PC-3 (cell line): ENCODE results near the gene NIN. TPM values are rescaled to one million over a fixed set of nuclear protein-coding genes. Genes with fewer than 3 reads are reported as not detected.

Experiments
- ATAC-seq: fragments of 200-7000 bp; cut with Tn5 transposase; 2 replicates; pipeline ENCODE4 v1.9.1; 2020; ENCODE audit warnings: mild to moderate bottlenecking, moderate library complexity
- BruUV-seq: library from RNA; stranded (reverse); fragments of 400-500 nt; replicated peaks from 2 replicates; lab custom pipeline; 2021; lab: Mats Ljungman, UMichigan
- CTCF ChIA-PET: fragments of 300-600 bp; sonication (Branson Sonifier 250); formaldehyde crosslinking; loops from one replicate; lab custom pipeline; 2022; ENCODE audit warnings: antibody characterized with exemption; lab: Charles Lee
- POLR2A ChIA-PET: fragments of 300-600 bp; sonication (Branson Sonifier 250); formaldehyde crosslinking; loops from one replicate; lab custom pipeline; 2022; ENCODE audit warnings: antibody characterized with exemption; ENCODE audit not compliant: unreplicated experiment; lab: Charles Lee
- DNase-seq: peaks from one replicate; pipeline ENCODE4 v3.0.0-alpha.2; 2015
- H2AFZ ChIP-seq: fragments of 300-600 bp; sonication (generic); 2 replicates; pipeline ENCODE4 v1.6.0; 2016; ENCODE audit warnings: antibody characterized with exemption, low read length
- H3F3A ChIP-seq: fragments of 300-600 bp; sonication (generic); one replicate; pipeline ENCODE4 v1.6.0; 2017; ENCODE audit warnings: antibody characterized with exemption, low read length, control low read depth, mild to moderate bottlenecking; ENCODE audit not compliant: unreplicated experiment
- H3K27ac ChIP-seq: fragments of 300-600 bp; sonication (generic); 2 replicates; pipeline ENCODE4 v1.5.1; 2016; ENCODE audit warnings: mild to moderate bottlenecking, low read length
- H3K27me3 ChIP-seq: fragments of 300-600 bp; sonication (generic); 2 replicates; pipeline ENCODE4 v1.6.1; 2016; ENCODE audit warnings: low read length, mixed read lengths
- H3K36me3 ChIP-seq: fragments of 300-600 bp; sonication (generic); 2 replicates; pipeline ENCODE4 v1.6.1; 2016; ENCODE audit warnings: low read depth, mixed run types, low read length, mixed read lengths
- H3K4me1 ChIP-seq: fragments of 300-600 bp; sonication (generic); 2 replicates; pipeline ENCODE4 v1.5.1; 2016; ENCODE audit warnings: low read length; ENCODE audit not compliant: insufficient read depth
- H3K4me2 ChIP-seq: fragments of 300-600 bp; sonication (generic); 2 replicates; pipeline ENCODE4 v1.6.0; 2016; ENCODE audit warnings: low read length
- H3K4me3 ChIP-seq: fragments of 300-600 bp; sonication (generic); 2 replicates; pipeline ENCODE4 v1.5.1; 2016; ENCODE audit warnings: mild to moderate bottlenecking, low read length, mixed read lengths
- H3K79me2 ChIP-seq: fragments of 300-600 bp; sonication (generic); 2 replicates; pipeline ENCODE4 v1.6.1; 2017; ENCODE audit warnings: low read length, mixed read lengths
- H3K9ac ChIP-seq: fragments of 300-600 bp; sonication (generic); 2 replicates; pipeline ENCODE4 v1.6.0; 2016; ENCODE audit warnings: mild to moderate bottlenecking, low read length
- H3K9me2 ChIP-seq: fragments of 300-600 bp; sonication (generic); replicated peaks from 2 replicates; pipeline ENCODE4 v1.6.1; 2016; ENCODE audit warnings: mixed run types, low read length, mixed read lengths
- H3K9me3 ChIP-seq: fragments of 300-600 bp; sonication (generic); 2 replicates; pipeline ENCODE4 v1.6.1; 2016; ENCODE audit warnings: low read length, mixed read lengths
- H4K20me1 ChIP-seq: fragments of 300-600 bp; sonication (generic); 2 replicates; pipeline ENCODE4 v1.6.1; 2016; ENCODE audit warnings: low read length, mixed read lengths
- CTCF ChIP-seq: fragments of 300-600 bp; sonication (generic); conservative IDR thresholded peaks from 2 replicates; pipeline ENCODE4 v1.5.1; 2017; ENCODE audit warnings: antibody characterized with exemption, low read depth, mild to moderate bottlenecking, low read length
- EZH2 ChIP-seq: fragments of 300-600 bp; sonication (generic); IDR thresholded peaks from one replicate; pipeline ENCODE4 v1.6.1; 2017; ENCODE audit warnings: antibody characterized with exemption, mild to moderate bottlenecking, low read length; ENCODE audit not compliant: unreplicated experiment
- EZH2phosphoT487 ChIP-seq: fragments of 300-600 bp; sonication (generic); IDR thresholded peaks from 2 replicates; pipeline ENCODE4 v1.6.1; 2018; ENCODE audit warnings: mild to moderate bottlenecking, antibody characterized with exemption, low read length, borderline replicate concordance
- intact Hi-C: fragments of 100-400 bp; cut with micrococcal nuclease; formaldehyde crosslinking; loops from 2 replicates; pipeline ENCODE4 v1.9.0; 2023
- total RNA-seq: library from RNA; depleted of rRNA; stranded (reverse); fragments of >200 nt; gene quantifications from 2 replicates; pipeline ENCODE4 v1.2.3, GENCODE V29; 2014

NIN gene
- total RNA-seq, 1 experiment from 2014 or later, result 34.3 TPM

DNA sequence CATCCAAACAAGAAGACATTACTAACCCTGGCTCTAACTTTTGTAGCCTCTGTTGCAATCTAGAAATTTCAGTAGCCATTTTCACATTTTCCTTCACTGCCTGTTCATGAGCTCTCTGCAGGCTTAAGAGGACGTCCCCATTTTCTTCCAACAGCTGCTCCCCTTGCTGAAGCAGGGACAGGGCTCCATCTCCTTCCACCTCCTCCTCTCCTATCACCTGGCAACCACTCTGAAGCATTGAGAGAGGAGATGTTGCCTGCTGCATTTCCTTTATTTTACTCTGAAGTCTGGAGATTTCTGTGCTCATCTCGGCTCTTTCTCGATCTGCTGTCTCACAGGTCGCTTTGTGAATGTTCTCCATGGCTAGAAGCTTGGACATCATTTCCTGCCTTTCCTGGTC is 73.3 kb downstream of the NIN start:
- ATAC-seq (no peak), DNase-seq (no peak)
- no TSS peak for BruUV-seq
- no peak overlapping the region for H2AFZ ChIP-seq
- H3K4me3 ChIP-seq, result no peak overlapping the region
- H3K9me2 ChIP-seq, result no peaks in the 10 kb centered on the region
- ChIA-PET CTCF (interaction anchor here (0.6 kb wide), 1 partner anchor 29 kb away, joined by 5 read pairs; no protein-coding TSS in a partner anchor), POLR2A (no interaction called here)
- H3F3A ChIP-seq, result no peaks in the 10 kb centered on the region
- no peak overlapping the region for H3K4me2 ChIP-seq
- peaks cover 26% of the 10 kb centered on the region for H3K36me3 ChIP-seq
- no peak overlapping the region for H3K27ac ChIP-seq
- no peaks in the 10 kb centered on the region for H3K79me2 ChIP-seq
- no peaks in the 10 kb centered on the region for H3K9me3 ChIP-seq
- no peaks in the 10 kb centered on the region for H3K27me3 ChIP-seq
- TF ChIP-seq CTCF (no peak), EZH2phosphoT487 (no peak), EZH2 (no peak)
- no peaks in the 10 kb centered on the region for H4K20me1 ChIP-seq
- no peak overlapping the region for H3K9ac ChIP-seq
- H3K4me1 ChIP-seq, result peaks cover 12% of the 10 kb centered on the region
- intact Hi-C loops, result no loop called here

DNA sequence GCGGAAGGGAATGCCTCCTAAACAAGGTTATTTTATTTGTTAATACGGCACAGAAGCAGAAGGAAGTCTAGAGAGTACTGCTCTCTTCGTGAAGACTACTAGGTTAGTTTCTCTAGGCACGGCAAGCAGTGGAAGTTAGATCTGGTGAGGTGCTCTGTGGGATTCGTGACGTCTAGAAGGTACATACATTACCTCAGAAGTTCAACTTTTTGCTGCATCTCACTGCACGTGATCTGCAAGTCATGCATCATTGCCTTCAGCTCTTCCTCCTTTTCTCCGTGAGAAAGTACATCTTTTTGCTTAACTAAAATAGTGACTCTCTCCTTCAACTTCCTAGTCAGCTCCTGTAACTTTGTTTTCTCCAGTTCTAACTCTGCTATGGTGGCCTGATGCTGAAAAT is 74.7 kb downstream of the NIN start:
- BruUV-seq, result no TSS peak
- ATAC-seq, result no peak

More for the DNA sequence above, 74.7 kb downstream of the NIN start:
- TF ChIP-seq CTCF, result no peak
- TF ChIP-seq EZH2phosphoT487, result no peak
- TF ChIP-seq EZH2, result no peak
- no peak for DNase-seq
- H3K36me3 ChIP-seq, result peaks cover 28% of the 10 kb centered on the region
- no peaks in the 10 kb centered on the region for H4K20me1 ChIP-seq
- H3K79me2 ChIP-seq, result no peaks in the 10 kb centered on the region
- H2AFZ ChIP-seq, result no peak overlapping the region
- H3K4me2 ChIP-seq, result no peak overlapping the region
- H3K9me2 ChIP-seq, result no peaks in the 10 kb centered on the region
- no peak overlapping the region for H3K27ac ChIP-seq
- no peaks in the 10 kb centered on the region for H3K9me3 ChIP-seq
- POLR2A ChIA-PET, result no interaction called here
- no peaks in the 10 kb centered on the region for H3K4me1 ChIP-seq
- no peaks in the 10 kb centered on the region for H3F3A ChIP-seq
- no peak overlapping the region for H3K9ac ChIP-seq
- H3K27me3 ChIP-seq, result no peaks in the 10 kb centered on the region
- intact Hi-C loops, result no loop called here
- H3K4me3 ChIP-seq, result no peak overlapping the region
- CTCF ChIA-PET, result no interaction called here
